ENCODE results near the gene RABEP1. TPM values are rescaled to one million over a fixed set of nuclear protein-coding genes. Genes with fewer than 3 reads are reported as not detected.

RABEP1 gene
- total RNA-seq, 1 donor from 2014 or later: 26.6 TPM

- no peak overlapping the region for H3K4me3 ChIP-seq (ENCODE audit: low read length in 3 of 3)
Observed at GRCh38 chr17:5355421-5356129, 73.5 kb downstream of the RABEP1 start.

GRCh38 chr17:5361426-5361825 lies 79.3 kb downstream of the RABEP1 start:
- Histone ChIP-seq H3K4me3 (ENCODE audit: low read length in 3 of 3) (no peak overlapping the region), H3K27ac (ENCODE audit: low read depth, low read length) (no peak overlapping the region), H3K9ac (ENCODE audit: low read depth in 1 of 3, low read length in 3 of 3) (no peak overlapping the region), H3K4me1 (ENCODE audit: control insufficient read depth in 3 of 3, insufficient read depth in 3 of 3, low read length in 3 of 3) (no peaks in the 10 kb centered on the region), H3K9me3 (ENCODE audit: control insufficient read depth in 3 of 3, low read length in 3 of 3) (no peaks in the 10 kb centered on the region), H3K36me3 (ENCODE audit: control insufficient read depth in 3 of 3, insufficient read depth in 3 of 3, low read length in 3 of 3) (peaks cover 33 to 42% (median 37%) of the 10 kb centered on the region in 3 donors), H3K27me3 (ENCODE audit: control insufficient read depth in 3 of 3, insufficient read depth in 3 of 3, low read length in 3 of 3) (no peaks in the 10 kb centered on the region)

More at GRCh38 chr17:5355421-5356129, 73.5 kb downstream of the RABEP1 start:
- H3K9ac ChIP-seq (ENCODE audit: low read depth in 1 of 3, low read length in 3 of 3): peak overlapping the region in 1 of 3 donors; percentile 32
- H3K27me3 ChIP-seq (ENCODE audit: control insufficient read depth in 3 of 3, insufficient read depth in 3 of 3, low read length in 3 of 3): no peaks in the 10 kb centered on the region
- H3K9me3 ChIP-seq (ENCODE audit: control insufficient read depth in 3 of 3, low read length in 3 of 3): no peaks in the 10 kb centered on the region
- peak overlapping the region; percentile 30 for H3K27ac ChIP-seq (ENCODE audit: low read depth, low read length)
- H3K4me1 ChIP-seq (ENCODE audit: control insufficient read depth in 3 of 3, insufficient read depth in 3 of 3, low read length in 3 of 3): peaks cover 5 to 13% (median 5%) of the 10 kb centered on the region in 3 donors
- H3K36me3 ChIP-seq (ENCODE audit: control insufficient read depth in 3 of 3, insufficient read depth in 3 of 3, low read length in 3 of 3): peaks cover 24 to 46% (median 41%) of the 10 kb centered on the region in 3 donors

- Histone ChIP-seq H3K27me3 (ENCODE audit: control insufficient read depth in 3 of 3, insufficient read depth in 3 of 3, low read length in 3 of 3) (no peaks in the 10 kb centered on the region), H3K36me3 (ENCODE audit: control insufficient read depth in 3 of 3, insufficient read depth in 3 of 3, low read length in 3 of 3) (peaks cover 33 to 42% (median 40%) of the 10 kb centered on the region in 3 donors)
Observed at GRCh38 chr17:5362162-5362811, 80.2 kb downstream of the RABEP1 start.

GRCh38 chr17:5364156-5364555 lies 82.1 kb downstream of the RABEP1 start:
- H3K36me3 ChIP-seq (ENCODE audit: control insufficient read depth in 3 of 3, insufficient read depth in 3 of 3, low read length in 3 of 3): peaks cover 30 to 46% (median 45%) of the 10 kb centered on the region in 3 donors
- no peak overlapping the region for H3K9ac ChIP-seq (ENCODE audit: low read depth in 1 of 3, low read length in 3 of 3)
- H3K27ac ChIP-seq (ENCODE audit: low read depth, low read length): no peak overlapping the region
- H3K4me1 ChIP-seq (ENCODE audit: control insufficient read depth in 3 of 3, insufficient read depth in 3 of 3, low read length in 3 of 3): no peaks in the 10 kb centered on the region
- H3K4me3 ChIP-seq (ENCODE audit: low read length in 3 of 3): no peak overlapping the region
- H3K27me3 ChIP-seq (ENCODE audit: control insufficient read depth in 3 of 3, insufficient read depth in 3 of 3, low read length in 3 of 3): no peaks in the 10 kb centered on the region
- no peaks in the 10 kb centered on the region for H3K9me3 ChIP-seq (ENCODE audit: control insufficient read depth in 3 of 3, low read length in 3 of 3)

More at GRCh38 chr17:5362162-5362811, 80.2 kb downstream of the RABEP1 start:
- Histone ChIP-seq H3K4me3 (ENCODE audit: low read length in 3 of 3) (no peak overlapping the region), H3K27ac (ENCODE audit: low read depth, low read length) (no peak overlapping the region), H3K4me1 (ENCODE audit: control insufficient read depth in 3 of 3, insufficient read depth in 3 of 3, low read length in 3 of 3) (no peaks in the 10 kb centered on the region), H3K9me3 (ENCODE audit: control insufficient read depth in 3 of 3, low read length in 3 of 3) (no peaks in the 10 kb centered on the region), H3K9ac (ENCODE audit: low read depth in 1 of 3, low read length in 3 of 3) (peak overlapping the region in 1 of 3 donors; percentile 15)

- Histone ChIP-seq H3K9ac (ENCODE audit: low read depth in 1 of 3, low read length in 3 of 3) (no peak overlapping the region), H3K36me3 (ENCODE audit: control insufficient read depth in 3 of 3, insufficient read depth in 3 of 3, low read length in 3 of 3) (peaks cover 30 to 45% (median 43%) of the 10 kb centered on the region in 3 donors), H3K4me3 (ENCODE audit: low read length in 3 of 3) (no peak overlapping the region), H3K27ac (ENCODE audit: low read depth, low read length) (no peak overlapping the region), H3K9me3 (ENCODE audit: control insufficient read depth in 3 of 3, low read length in 3 of 3) (no peaks in the 10 kb centered on the region), H3K4me1 (ENCODE audit: control insufficient read depth in 3 of 3, insufficient read depth in 3 of 3, low read length in 3 of 3) (no peaks in the 10 kb centered on the region), H3K27me3 (ENCODE audit: control insufficient read depth in 3 of 3, insufficient read depth in 3 of 3, low read length in 3 of 3) (no peaks in the 10 kb centered on the region)
Observed at GRCh38 chr17:5364696-5365095, 82.6 kb downstream of the RABEP1 start.

GRCh38 chr17:5365831-5366230 lies 83.7 kb downstream of the RABEP1 start:
- H3K9ac ChIP-seq (ENCODE audit: low read depth in 1 of 3, low read length in 3 of 3): no peak overlapping the region
- peaks cover 26 to 40% (median 34%) of the 10 kb centered on the region in 3 donors for H3K36me3 ChIP-seq (ENCODE audit: control insufficient read depth in 3 of 3, insufficient read depth in 3 of 3, low read length in 3 of 3)

GRCh38 chr17:5370411-5370810 lies 88.3 kb downstream of the RABEP1 start:
- Histone ChIP-seq H3K4me3 (ENCODE audit: low read length in 3 of 3) (no peak overlapping the region), H3K9me3 (ENCODE audit: control insufficient read depth in 3 of 3, low read length in 3 of 3) (no peaks in the 10 kb centered on the region), H3K9ac (ENCODE audit: low read depth in 1 of 3, low read length in 3 of 3) (no peak overlapping the region), H3K27me3 (ENCODE audit: control insufficient read depth in 3 of 3, insufficient read depth in 3 of 3, low read length in 3 of 3) (no peaks in the 10 kb centered on the region), H3K4me1 (ENCODE audit: control insufficient read depth in 3 of 3, insufficient read depth in 3 of 3, low read length in 3 of 3) (peaks cover 0 to 7% (median 2%) of the 10 kb centered on the region in 3 donors), H3K27ac (ENCODE audit: low read depth, low read length) (no peak overlapping the region), H3K36me3 (ENCODE audit: control insufficient read depth in 3 of 3, insufficient read depth in 3 of 3, low read length in 3 of 3) (peaks cover 27 to 40% (median 39%) of the 10 kb centered on the region in 3 donors)

More at GRCh38 chr17:5365831-5366230, 83.7 kb downstream of the RABEP1 start:
- H3K4me3 ChIP-seq (ENCODE audit: low read length in 3 of 3): no peak overlapping the region
- no peaks in the 10 kb centered on the region for H3K4me1 ChIP-seq (ENCODE audit: control insufficient read depth in 3 of 3, insufficient read depth in 3 of 3, low read length in 3 of 3)
- no peaks in the 10 kb centered on the region for H3K27me3 ChIP-seq (ENCODE audit: control insufficient read depth in 3 of 3, insufficient read depth in 3 of 3, low read length in 3 of 3)
- no peak overlapping the region for H3K27ac ChIP-seq (ENCODE audit: low read depth, low read length)
- H3K9me3 ChIP-seq (ENCODE audit: control insufficient read depth in 3 of 3, low read length in 3 of 3): no peaks in the 10 kb centered on the region

GRCh38 chr17:5373112-5373511 lies 91.0 kb downstream of the RABEP1 start:
- H3K4me1 ChIP-seq (ENCODE audit: control insufficient read depth in 3 of 3, insufficient read depth in 3 of 3, low read length in 3 of 3): peaks cover 0 to 7% (median 2%) of the 10 kb centered on the region in 3 donors
- H3K36me3 ChIP-seq (ENCODE audit: control insufficient read depth in 3 of 3, insufficient read depth in 3 of 3, low read length in 3 of 3): peaks cover 34 to 57% (median 46%) of the 10 kb centered on the region in 3 donors
- no peaks in the 10 kb centered on the region for H3K9me3 ChIP-seq (ENCODE audit: control insufficient read depth in 3 of 3, low read length in 3 of 3)
- no peaks in the 10 kb centered on the region for H3K27me3 ChIP-seq (ENCODE audit: control insufficient read depth in 3 of 3, insufficient read depth in 3 of 3, low read length in 3 of 3)
- no peak overlapping the region for H3K4me3 ChIP-seq (ENCODE audit: low read length in 3 of 3)
- H3K9ac ChIP-seq (ENCODE audit: low read depth in 1 of 3, low read length in 3 of 3): no peak overlapping the region
- H3K27ac ChIP-seq (ENCODE audit: low read depth, low read length): peak overlapping the region; percentile 42

- Histone ChIP-seq H3K4me3 (ENCODE audit: low read length in 3 of 3) (no peak overlapping the region), H3K9me3 (ENCODE audit: control insufficient read depth in 3 of 3, low read length in 3 of 3) (no peaks in the 10 kb centered on the region), H3K27me3 (ENCODE audit: control insufficient read depth in 3 of 3, insufficient read depth in 3 of 3, low read length in 3 of 3) (no peaks in the 10 kb centered on the region), H3K36me3 (ENCODE audit: control insufficient read depth in 3 of 3, insufficient read depth in 3 of 3, low read length in 3 of 3) (peaks cover 56 to 82% (median 70%) of the 10 kb centered on the region in 3 donors), H3K27ac (ENCODE audit: low read depth, low read length) (no peak overlapping the region), H3K4me1 (ENCODE audit: control insufficient read depth in 3 of 3, insufficient read depth in 3 of 3, low read length in 3 of 3) (peaks cover 0 to 2% (median under 1%) of the 10 kb centered on the region in 3 donors), H3K9ac (ENCODE audit: low read depth in 1 of 3, low read length in 3 of 3) (no peak overlapping the region)
Observed at GRCh38 chr17:5378566-5379207, 96.6 kb downstream of the RABEP1 start.
